ENCODE results near the gene FOXN3. TPM values are rescaled to one million over a fixed set of nuclear protein-coding genes. Genes with fewer than 3 reads are reported as not detected.

Gene FOXN3
- total RNA-seq, 4 donors from 2014 or later: 129 to 213 (median 163) TPM

- H3K4me1 ChIP-seq: peaks cover 0 to 18% (median 3%) of the 10 kb centered on the region in 4 donors
- TF ChIP-seq, protein P1, sequence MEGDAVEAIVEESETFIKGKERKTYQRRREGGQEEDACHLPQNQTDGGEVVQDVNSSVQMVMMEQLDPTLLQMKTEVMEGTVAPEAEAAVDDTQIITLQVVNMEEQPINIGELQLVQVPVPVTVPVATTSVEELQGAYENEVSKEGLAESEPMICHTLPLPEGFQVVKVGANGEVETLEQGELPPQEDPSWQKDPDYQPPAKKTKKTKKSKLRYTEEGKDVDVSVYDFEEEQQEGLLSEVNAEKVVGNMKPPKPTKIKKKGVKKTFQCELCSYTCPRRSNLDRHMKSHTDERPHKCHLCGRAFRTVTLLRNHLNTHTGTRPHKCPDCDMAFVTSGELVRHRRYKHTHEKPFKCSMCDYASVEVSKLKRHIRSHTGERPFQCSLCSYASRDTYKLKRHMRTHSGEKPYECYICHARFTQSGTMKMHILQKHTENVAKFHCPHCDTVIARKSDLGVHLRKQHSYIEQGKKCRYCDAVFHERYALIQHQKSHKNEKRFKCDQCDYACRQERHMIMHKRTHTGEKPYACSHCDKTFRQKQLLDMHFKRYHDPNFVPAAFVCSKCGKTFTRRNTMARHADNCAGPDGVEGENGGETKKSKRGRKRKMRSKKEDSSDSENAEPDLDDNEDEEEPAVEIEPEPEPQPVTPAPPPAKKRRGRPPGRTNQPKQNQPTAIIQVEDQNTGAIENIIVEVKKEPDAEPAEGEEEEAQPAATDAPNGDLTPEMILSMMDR (IDR thresholded peaks at IDR 0.05): no peak
- TF ChIP-seq POLR2A (IDR thresholded peaks at IDR 0.05): no peak
- no peak overlapping the region for H3K4me3 ChIP-seq
- no peaks in the 10 kb centered on the region for H3K27me3 ChIP-seq
- no peaks in the 10 kb centered on the region for H3K36me3 ChIP-seq
- H3K27ac ChIP-seq: no peak overlapping the region
- DNase-seq: no peak
- no peaks in the 10 kb centered on the region for H3K9me3 ChIP-seq
These were observed 107.3 kb downstream of the FOXN3 start for GRCh38 chr14:89309670-89310177.

DNA sequence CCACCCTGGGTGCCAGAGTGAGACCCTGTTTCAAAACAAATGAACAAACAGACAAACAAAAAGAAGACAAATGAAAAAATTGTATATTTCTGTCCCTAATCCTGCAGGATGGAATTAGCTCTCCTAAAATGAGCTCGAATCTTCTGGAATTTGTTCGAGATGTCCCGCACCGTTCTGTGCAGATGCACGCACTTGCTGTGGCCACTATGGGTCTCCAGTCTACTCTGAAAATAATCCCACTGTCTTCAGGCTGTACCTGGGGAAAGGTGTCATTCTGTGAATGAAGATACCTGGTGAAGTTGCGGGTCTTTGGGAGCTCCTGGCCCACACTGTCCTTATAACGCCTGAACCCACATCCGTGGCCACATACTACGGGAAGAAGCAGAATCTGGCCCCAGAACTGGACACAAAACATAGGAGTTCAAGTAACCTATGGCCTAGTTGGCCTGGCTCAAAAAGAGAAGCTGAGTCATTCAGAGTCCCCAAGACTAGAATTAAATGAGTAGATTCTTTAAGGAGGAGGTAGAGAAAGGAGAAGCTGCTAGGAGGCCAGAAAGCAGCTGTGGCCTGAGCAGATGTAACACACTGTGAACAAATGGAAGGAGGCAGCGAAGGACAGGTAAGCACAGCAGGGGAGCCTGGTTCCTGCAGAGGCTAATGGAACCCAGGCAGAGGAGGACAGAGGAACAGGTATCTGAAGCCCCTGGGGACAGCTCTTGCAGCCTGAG, 108.6 kb downstream of the FOXN3 start:
- H3K27me3 ChIP-seq: no peaks in the 10 kb centered on the region
- H3K4me1 ChIP-seq: peaks cover 0 to 23% (median 10%) of the 10 kb centered on the region in 4 donors
- H3K9me3 ChIP-seq: no peaks in the 10 kb centered on the region
- no peak overlapping the region for H3K4me3 ChIP-seq
- no peak for DNase-seq
- no peaks in the 10 kb centered on the region for H3K36me3 ChIP-seq
- no peak for TF ChIP-seq POLR2A (IDR thresholded peaks at IDR 0.05)
- TF ChIP-seq, protein P1 (IDR thresholded peaks at IDR 0.05): no peak
- H3K27ac ChIP-seq: peak overlapping the region in 2 of 4 donors; percentile 15 to 35

GRCh38 chr14:89307409-89307808, 109.6 kb downstream of the FOXN3 start:
- no peaks in the 10 kb centered on the region for H3K27me3 ChIP-seq
- H3K4me1 ChIP-seq: peaks cover 0 to 27% (median 17%) of the 10 kb centered on the region in 4 donors
- no peak overlapping the region for H3K27ac ChIP-seq
- no peaks in the 10 kb centered on the region for H3K9me3 ChIP-seq
- TF ChIP-seq POLR2A (IDR thresholded peaks at IDR 0.05): no peak
- TF ChIP-seq, protein P1 (IDR thresholded peaks at IDR 0.05): no peak
- H3K4me3 ChIP-seq: no peak overlapping the region
- no peaks in the 10 kb centered on the region for H3K36me3 ChIP-seq
- no peak for DNase-seq

- Histone ChIP-seq H3K27ac (peak overlapping the region; percentile 77 to 86 (median 84)), H3K36me3 (no peaks in the 10 kb centered on the region), H3K27me3 (no peaks in the 10 kb centered on the region), H3K4me3 (no peak overlapping the region), H3K9me3 (no peaks in the 10 kb centered on the region), H3K4me1 (peaks cover 0 to 26% (median 17%) of the 10 kb centered on the region in 4 donors)
- TF ChIP-seq POLR2A (IDR thresholded peaks at IDR 0.05): no peak
- TF ChIP-seq, protein P1 (IDR thresholded peaks at IDR 0.05): no peak
- DNase-seq: peak in 2 of 3 donors; percentile 61
These were observed 111.9 kb downstream of the FOXN3 start for GRCh38 chr14:89304972-89305703.

GRCh38 chr14:89304561-89304960, 112.5 kb downstream of the FOXN3 start:
- H3K9me3 ChIP-seq: no peaks in the 10 kb centered on the region
- H3K4me3 ChIP-seq: no peak overlapping the region
- no peaks in the 10 kb centered on the region for H3K27me3 ChIP-seq
- peaks cover 0 to 26% (median 17%) of the 10 kb centered on the region in 4 donors for H3K4me1 ChIP-seq
- H3K36me3 ChIP-seq: no peaks in the 10 kb centered on the region
- no peak for DNase-seq
- TF ChIP-seq, protein P1 (IDR thresholded peaks at IDR 0.05): no peak
- no peak for TF ChIP-seq POLR2A (IDR thresholded peaks at IDR 0.05)
- peak overlapping the region; percentile 77 to 86 (median 84) for H3K27ac ChIP-seq
